Measurements from ENCODE around the gene ADD1.

The ADD1 gene

DNA sequence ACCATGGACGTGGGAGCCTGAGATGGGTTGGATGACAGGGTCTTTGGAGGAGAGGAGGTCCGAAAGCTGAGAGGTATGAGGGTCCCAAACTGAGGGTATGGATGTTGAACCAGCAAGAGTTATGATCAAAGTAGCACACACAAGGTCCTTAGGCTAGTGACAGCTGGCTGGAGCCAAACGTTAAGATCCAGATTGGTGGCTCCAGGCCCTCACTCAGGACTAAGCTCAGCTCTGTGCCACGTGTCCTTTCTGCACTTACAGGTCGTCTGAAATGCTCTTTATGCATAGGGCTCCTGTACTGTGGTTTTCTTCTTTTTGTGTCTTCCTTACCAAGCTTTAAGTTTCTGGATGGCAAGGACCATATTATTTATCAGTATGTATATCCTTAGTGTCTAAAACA lies 35.4 kb downstream of the ADD1 start:
- DNase-seq (ENCODE audit: low read depth in 2 of 2, low spot score in 1 of 2): no peak

DNA sequence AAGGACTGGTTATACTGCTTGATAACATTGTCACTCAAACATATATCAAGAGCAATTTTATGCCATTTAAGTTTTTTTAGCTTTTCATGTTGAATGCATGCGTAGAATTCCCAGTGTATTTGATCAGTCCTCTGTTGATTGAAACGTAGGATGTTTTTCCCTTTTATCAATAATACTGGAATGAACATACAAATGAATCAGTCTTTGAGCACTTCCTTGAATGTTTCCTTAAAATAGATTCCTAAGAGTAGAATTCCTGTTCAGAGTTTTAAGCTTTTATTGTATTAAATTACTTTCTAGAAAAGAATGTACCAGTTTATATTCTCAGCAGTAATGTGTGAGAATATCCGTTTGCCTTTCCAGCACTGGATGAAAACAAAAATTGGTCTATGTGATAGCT lies 37.8 kb downstream of the ADD1 start:
- DNase-seq (ENCODE audit: low read depth in 2 of 2, low spot score in 1 of 2): no peak

DNA sequence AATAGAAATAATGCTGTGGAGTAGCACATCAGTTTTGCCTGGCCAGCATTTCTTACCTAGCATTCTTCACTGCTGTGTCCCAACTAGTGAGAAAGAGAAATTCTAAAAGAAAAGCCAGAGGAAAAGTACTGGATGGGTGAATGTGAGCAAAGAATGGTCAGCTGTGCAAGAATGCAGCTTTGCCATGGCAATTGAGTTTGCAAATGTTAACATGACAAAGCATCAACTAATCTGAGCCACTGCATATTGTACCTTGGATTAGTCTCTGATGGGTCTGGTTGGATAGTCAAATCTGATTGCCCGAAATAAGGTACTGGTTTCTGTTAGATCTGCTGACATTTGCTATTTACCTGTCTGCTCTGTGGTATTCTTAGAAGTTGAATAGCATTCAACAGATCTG lies 38.7 kb downstream of the ADD1 start:
- no peak for DNase-seq (ENCODE audit: low read depth in 2 of 2, low spot score in 1 of 2)

DNA sequence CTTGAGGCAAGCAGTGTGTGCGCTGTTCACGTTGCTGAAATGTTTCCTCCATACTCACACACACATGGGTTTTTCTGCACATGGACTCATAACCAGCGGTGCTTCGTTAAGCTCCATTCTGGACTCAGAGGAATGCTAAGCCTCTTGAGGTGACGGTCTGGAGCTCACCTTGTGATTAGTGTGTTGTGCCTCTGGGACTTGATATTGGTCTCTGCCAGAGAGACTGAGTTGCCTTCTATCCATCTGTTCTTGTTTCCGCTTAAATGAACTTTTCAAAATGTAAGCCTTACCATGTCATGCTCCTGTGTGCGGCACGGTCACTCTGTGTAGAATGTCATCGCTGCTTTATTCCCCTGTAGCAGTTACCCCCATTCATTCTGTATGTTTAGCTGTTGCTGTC lies 42.5 kb downstream of the ADD1 start:
- no peak for DNase-seq (ENCODE audit: low read depth in 2 of 2, low spot score in 1 of 2)

DNA sequence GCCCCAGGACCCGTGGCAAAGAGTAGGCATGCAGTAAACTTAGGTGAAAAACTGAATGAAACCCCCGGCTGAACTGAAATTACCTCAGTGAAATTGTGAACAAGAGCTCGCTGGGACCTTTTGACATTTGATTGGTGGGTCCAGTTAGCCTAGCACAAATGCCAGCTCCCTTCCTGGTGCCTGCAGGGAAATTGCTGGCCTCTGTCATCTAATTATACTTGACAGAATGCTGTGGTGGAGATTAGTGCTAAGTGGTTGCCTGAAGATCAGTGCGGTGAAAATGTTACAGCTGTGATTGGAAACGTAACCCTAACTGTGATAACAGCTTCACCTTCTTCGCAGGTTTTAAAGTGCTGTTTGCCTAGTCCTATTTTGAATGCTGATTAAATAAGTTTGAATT lies 43.0 kb downstream of the ADD1 start:
- DNase-seq (ENCODE audit: low read depth in 2 of 2, low spot score in 1 of 2): no peak

DNA sequence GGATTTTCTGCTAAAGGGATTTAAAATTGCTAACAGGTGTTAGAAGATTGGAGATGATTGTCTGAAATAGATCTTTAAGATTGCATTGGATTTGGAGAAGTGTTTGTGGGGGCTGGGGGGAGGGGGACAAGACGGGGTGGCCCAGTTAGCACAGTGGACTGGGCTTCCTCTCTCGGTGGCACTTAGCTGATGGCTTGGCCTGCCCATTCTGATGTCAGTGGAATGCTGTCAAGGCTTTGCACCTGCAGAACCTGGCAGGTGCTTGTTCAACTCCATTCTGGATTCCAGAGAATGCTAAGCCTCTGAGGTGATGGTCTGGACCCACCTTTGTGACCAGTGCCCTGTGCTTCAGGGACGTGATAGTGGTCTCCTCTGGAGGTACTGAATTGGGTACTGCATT lies 43.7 kb downstream of the ADD1 start:
- no peak for DNase-seq (ENCODE audit: low read depth in 2 of 2, low spot score in 1 of 2)

DNA sequence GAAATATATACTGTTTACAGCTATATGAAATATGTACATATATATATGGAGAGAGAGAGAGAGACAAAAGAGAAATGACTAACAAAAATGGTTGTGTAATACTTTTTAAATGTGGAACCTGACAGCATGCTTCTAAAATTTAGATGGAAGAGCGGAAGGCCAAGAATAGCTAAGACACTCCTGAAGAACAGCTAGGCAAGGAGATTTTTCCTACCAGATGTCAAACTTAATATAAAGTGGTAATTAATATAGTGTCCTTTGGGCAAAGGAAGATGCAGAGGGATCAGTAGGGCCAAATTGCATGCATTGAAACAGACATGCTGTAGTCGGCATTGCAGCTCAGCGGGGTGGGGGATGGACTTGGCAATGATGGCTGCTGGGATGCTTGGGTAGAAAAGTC lies 45.2 kb downstream of the ADD1 start:
- DNase-seq (ENCODE audit: low read depth in 2 of 2, low spot score in 1 of 2): no peak

DNA sequence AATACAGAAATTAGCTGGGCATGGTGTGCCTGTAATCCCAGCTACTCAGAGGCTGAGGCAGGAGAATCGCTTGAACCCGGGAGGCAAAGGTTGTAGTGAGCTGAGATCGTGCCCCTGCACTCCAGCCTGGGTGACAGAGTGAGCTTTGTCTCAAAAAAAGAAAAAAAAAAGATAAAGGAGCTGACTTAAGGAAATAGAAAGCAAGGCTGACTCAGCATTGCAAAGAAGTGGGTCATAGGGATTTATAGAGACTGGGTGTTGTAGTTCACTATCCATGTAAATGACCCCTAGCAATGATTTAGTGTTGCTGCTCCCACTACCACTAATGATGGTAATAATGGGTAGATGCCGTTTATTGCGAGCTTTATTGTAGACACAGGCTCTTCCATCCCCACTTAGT lies 47.6 kb downstream of the ADD1 start:
- DNase-seq (ENCODE audit: low read depth in 2 of 2, low spot score in 1 of 2): no peak

DNA sequence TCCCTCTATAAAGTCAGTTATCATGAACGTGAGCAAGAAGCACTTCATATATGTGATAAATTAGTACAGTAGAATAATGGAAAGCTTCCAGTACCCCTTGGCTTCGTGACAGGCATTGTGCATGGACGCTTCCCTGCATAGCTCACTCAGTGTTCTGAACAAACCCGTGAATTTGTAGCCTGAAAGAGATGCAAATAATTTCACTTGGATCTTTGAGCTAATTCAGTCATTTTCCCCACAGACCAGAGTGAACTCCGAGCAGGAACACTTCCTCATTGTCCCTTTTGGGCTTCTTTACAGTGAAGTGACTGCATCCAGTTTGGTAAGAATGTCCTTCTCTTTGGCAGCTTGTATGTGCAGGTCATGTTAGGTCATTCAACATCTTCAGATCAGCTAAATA lies 50.1 kb downstream of the ADD1 start:
- DNase-seq (ENCODE audit: low read depth in 2 of 2, low spot score in 1 of 2): no peak

DNA sequence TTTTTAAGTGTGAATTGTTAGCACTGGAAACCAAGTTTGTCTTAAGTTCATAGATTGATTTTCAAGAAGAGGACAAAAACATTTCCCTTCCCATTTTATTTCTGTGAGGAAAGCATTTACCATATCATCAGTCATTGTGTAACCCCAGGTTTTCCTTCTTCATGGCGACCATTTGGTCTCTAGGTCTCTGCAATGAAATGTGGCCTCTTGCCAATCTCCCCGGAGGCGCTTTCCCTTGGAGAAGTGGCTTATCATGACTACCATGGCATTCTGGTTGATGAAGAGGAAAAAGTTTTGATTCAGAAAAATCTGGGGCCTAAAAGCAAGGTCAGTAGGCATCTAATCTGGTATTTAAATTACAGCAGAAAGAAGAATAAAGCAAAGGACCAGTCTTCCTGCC lies 54.4 kb downstream of the ADD1 start:
- DNase-seq (ENCODE audit: low read depth in 2 of 2, low spot score in 1 of 2): no peak

DNA sequence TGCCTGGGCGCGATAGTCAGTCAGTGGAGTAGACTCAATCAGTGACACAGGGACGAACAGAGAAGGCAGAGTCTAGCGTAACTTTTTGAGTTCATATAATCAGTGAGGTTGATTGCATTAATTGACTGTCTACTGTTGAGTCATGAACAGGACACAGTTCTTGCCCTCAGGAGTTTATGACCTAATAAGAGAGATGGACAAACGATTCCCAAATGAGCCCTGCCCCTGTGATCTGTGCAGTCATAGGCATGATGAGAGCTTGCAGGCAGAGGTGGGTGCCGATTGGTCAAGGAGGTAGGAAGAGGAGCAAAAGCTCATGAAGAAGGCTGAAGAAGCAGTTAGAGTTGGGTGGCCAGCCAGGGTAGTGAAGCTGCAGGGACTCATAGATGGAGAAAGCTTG lies 57.1 kb downstream of the ADD1 start:
- no peak for DNase-seq (ENCODE audit: low read depth in 2 of 2, low spot score in 1 of 2)

DNA sequence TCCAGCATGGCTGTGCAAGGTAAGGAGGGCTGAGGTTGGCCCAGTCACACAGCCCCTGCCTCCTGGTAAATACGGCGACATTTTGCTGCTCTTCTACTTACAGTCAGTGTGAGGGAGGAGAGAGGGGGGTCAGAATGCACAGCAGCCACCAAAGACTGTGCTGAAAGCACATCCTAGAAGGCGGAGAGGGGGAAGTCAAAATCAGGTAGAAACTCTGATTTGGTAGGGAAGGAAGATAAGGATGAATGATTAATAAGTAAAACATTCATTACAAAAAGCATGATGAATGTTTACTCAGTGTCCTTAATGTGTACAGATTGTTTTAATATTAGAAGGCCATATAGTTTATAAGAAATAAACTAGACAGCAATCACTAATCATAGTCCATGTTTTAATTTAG lies 57.5 kb downstream of the ADD1 start:
- DNase-seq (ENCODE audit: low read depth in 2 of 2, low spot score in 1 of 2): no peak

DNA sequence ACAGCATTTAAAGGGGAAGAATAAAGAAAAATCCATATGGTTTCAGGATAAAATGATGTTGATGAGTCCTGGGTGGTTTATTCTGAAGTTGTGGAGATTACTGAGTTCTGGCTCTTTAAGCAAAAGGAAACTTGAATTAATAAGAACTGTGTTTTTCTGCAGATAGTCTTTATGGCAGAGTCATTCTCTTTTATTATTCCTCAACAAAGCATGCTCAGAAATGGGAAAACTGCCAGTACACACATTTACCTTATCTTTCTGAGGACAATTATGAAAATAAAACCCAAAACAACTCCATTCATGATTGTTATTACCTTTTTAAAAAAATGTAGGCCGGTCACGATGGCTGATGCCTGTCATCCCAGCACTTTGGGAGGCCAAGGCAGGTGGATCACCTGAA lies 58.5 kb downstream of the ADD1 start:
- no peak for DNase-seq (ENCODE audit: low read depth in 2 of 2, low spot score in 1 of 2)

DNA sequence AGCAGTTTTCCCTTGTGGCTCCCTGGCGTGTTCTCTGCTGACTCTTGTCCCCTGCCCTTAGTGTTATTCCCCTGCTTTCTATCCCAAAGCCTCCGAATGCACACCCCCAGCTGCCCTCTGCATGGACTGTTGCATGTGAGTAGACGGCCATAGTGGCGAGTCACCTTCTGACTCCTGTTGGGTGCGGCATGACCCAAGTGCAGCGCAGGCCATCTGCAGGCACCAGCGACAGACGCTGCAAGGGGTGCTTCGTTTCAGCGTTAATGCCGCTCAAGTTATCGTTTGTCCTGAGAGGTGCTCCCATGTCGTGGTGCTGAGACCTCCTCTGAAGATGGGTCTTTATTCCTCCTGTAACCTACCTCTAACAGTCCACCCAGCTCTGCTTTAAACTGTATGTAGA lies 61.9 kb downstream of the ADD1 start:
- DNase-seq (ENCODE audit: low read depth in 2 of 2, low spot score in 1 of 2): no peak

DNA sequence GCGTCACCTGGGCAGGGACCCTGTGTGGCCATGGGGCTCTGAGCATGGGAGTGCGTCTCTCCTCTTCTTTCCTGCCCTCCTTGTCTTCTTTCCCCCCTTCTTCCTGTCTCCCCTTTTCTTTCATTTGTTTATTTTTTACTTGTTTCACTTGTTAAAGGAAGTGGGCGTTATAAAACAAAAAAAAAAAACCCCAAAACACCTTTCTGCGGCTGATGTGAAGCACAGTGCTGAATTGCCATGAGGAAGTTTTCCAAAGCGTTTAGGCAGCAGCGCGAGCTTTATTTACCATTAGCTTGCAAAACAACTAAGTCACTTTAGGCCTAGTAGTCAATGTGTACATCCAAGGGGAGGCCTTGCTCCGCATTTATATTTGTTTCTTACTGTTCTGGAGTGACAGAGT lies 62.6 kb downstream of the ADD1 start:
- no peak for DNase-seq (ENCODE audit: low read depth in 2 of 2, low spot score in 1 of 2)

DNA sequence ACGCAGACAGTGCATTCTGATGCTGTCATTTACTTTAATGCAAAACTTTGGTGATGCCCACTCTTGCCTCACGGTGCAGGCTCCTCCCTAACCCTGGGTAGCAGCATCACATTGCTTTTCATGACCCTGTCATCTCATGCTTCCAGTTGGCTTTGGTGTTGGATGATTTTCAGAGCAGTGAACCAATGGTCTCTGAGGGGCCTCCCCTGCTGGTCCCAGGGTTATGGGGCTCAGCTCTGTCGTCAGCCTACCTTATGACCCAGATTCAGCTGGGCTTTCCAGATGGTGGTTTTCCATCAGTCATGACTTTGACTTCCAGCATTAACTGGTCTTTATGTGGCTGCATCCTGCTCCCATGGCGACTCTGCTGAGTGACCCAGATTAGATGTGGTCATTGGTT lies 63.6 kb downstream of the ADD1 start:
- DNase-seq (ENCODE audit: low read depth in 2 of 2, low spot score in 1 of 2): no peak

DNA sequence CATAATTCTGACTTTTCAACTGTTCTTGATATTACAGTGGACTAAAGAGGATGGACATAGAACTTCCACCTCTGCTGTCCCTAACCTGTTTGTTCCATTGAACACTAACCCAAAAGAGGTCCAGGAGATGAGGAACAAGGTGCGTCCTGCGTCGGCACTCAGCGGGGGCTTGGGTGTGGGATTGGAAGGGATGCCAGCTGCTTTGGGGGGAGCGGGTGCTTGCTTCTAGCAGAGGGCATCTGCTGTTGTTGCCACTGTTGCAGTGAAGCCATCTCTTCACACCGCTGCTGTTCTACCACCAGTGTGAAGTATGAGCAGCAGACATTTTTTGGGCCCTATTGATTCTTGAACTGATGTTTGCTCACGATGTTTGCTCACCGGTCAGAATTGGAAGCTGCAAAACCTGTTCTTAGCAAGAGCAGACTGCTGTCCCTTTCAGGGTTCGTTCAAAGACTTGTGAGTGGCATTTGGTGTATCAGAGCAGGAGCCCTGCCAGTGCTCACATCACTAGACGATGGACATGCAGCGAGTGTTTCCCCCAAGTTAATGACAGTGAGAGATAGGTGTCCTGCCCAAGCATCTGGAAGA lies 64.2 kb downstream of the ADD1 start:
- no peak for DNase-seq (ENCODE audit: low read depth in 2 of 2, low spot score in 1 of 2)

DNA sequence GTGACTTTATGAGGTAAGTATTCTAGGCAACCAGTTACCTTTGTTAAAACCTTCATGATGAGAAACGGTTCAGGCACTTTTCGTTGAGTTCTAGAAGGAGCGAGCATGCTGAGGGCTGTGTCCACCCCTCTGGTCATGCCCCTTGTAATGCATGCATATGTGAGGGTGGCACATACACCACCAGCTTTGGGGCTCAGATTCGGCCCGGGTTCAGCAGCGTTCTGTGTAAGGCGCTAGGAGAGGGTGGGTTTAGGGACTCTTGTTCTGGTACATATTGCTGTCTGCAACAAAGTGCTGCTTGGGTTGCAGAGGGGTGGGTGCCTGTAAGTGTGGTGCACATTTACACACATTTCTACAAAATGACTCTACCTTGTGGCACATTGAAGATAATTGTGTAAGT lies 65.0 kb downstream of the ADD1 start:
- no peak for DNase-seq (ENCODE audit: low read depth in 2 of 2, low spot score in 1 of 2)

DNA sequence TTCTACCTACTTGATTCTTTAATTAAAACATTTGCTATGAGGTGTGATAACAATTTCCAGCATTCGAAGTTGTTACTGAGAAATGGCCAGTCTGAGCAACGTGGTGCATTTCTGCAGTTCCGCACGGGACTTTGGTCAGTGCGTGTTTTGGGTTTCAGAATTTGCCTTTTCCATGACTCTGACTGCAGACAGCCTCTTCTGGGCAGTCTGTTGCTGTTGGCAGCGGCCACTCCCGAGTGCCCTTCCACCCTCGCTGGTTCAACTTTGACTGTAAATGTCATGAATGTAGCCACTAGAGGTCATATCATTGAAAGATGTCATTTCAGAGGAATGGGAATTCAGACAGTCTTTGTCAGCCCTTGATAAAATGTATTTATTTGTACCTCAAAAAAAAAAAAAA lies 65.9 kb downstream of the ADD1 start:
- no peak for DNase-seq (ENCODE audit: low read depth in 2 of 2, low spot score in 1 of 2)

DNA sequence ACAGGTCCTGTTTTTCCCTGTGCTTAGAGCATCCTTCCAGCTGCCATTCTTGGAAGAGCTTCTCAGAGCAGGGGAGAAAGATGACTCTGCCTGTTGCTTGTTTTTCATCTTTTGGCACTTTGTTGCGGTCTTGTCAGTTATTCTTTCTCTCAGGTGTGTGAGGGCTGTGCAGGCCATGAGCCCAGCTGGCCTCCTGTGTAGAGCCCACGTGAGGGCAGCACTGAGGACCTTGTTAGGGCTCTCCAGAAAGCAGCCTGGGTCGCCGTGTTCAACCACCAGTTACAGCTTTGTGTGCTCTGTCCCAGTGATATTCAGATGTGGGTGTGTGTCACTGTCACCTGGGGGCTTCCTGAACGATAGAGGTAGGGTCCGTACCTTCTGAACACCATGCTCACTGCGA lies 66.8 kb downstream of the ADD1 start:
- no peak for DNase-seq (ENCODE audit: low read depth in 2 of 2, low spot score in 1 of 2)

DNA sequence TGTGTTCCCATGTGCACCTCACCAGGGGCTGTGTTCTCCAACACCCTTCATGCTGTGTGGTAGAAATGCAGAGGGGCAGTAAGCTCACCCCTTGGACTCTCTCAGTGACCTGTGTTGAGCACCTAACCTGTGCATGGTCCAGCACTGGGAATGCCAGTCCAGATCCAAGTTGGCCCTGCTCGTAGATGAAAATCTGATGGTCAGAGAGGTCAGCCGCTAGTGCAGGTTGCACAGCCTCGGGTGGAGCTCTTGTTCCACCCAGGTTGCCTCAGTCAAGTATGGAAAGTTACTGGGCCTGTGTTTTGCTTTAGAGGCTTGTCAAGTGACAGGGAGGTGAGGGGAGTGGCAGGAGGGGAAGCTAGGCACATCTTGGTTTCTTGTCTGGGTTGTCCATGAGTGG lies 68.2 kb downstream of the ADD1 start:
- no peak for DNase-seq (ENCODE audit: low read depth in 2 of 2, low spot score in 1 of 2)

DNA sequence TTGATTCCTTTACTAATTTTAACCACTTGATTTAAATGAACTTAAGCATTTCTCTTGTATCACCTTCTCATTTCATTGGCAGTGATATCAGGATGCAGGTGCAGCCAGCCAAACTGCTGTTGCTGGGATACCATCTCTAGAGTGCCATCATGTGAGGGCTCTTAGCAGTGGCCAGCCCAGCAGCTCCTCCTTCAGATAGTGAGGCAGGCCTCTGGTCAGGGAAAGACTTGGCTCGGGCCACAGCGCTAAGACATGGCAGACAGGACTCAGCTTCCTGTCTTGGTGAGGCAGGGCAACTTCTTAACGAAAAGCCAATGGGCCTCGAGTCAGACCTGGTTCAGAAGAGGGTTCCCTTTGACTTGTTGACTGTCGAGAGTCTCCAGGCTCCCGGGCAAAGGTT lies 69.5 kb downstream of the ADD1 start:
- DNase-seq (ENCODE audit: low read depth in 2 of 2, low spot score in 1 of 2): no peak

DNA sequence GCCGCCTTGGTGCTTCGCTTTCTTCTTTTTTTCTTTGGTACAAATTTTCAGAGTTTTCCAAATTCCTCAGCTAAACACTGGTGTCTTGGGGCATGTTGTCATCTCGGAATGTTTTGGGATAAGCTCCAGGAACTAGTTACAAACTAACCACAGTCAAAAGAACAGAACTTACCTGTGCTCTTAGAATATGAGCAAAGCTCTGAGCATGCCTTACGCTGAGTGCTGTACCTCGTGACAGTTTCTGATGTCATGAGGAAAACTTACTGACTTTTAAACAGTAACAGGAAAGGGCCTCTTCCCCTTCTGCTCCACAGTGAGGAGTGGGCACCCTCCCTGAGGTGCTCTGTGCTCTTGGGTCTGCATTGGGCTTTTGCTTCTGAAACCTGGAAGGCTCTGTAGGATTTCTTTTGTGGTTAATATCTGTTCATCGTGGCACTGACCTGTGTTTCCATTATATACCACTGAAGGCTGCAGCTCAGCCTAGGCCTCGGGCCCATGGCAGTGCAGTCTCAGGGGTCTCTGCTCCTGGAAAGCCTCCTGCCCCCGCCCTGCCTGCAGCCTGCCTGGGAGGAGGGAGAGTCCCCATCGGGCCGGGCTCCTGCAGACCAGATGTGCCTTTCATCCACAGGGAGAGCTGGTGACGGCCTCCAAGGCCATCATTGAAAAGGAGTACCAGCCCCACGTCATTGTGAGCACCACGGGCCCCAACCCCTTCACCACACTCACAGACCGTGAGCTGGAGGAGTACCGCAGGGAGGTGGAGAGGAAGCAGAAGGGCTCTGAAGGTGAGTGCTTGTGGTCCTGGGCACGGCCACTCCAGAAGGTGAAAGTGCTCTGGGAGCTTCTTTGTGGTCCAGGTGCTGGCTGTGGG lies 70.8 kb downstream of the ADD1 start:
- DNase-seq (ENCODE audit: low read depth in 2 of 2, low spot score in 1 of 2): no peak

Data from stimulated activated CD8-positive, alpha-beta memory T cell treated with anti-CD3 and anti-CD28 coated beads, Interleukin-4, amount 100 ng/mL, for 1 hour (primary cell).